Right lobe of liver (tissue), 4 donors: Measurements from ENCODE around the gene SRP9.

ENCODE experiments used
- CTCF ChIP-seq, 4 donors: fragments of 200-600 bp in 3 of 4; fragments of 450-650 bp in 1 of 4; IDR thresholded peaks; one replicate each; pipeline versions ENCODE4 v1.5.1 to v1.8.0; 2016 to 2022; ENCODE audit warnings: antibody characterized with exemption in 4 of 4, mild to moderate bottlenecking in 2 of 4
- POLR2A ChIP-seq: fragments of 450-650 bp; IDR thresholded peaks from one replicate; pipeline ENCODE4 v1.6.1; 2017; ENCODE audit warnings: antibody characterized with exemption, mild to moderate bottlenecking
- donor health status: DM: no; HTN: no; CAD: no.
- donor health status: DM: no; HTN: no; CAD: no.
- donor health status: DM: no; HTN: yes; CAD: no.

- TF ChIP-seq CTCF (IDR thresholded peaks at IDR 0.05) (no peak), POLR2A (no peak)
Observed at GRCh38 chr1:225818229-225818628, 40.6 kb downstream of the SRP9 start.
